Neural cell (in vitro differentiated cells): Measurements from ENCODE around the gene MPHOSPH8.
"Not testable (repeated sequence)": the region's sequence is repeated elsewhere in the genome, so short reads cannot be mapped to it uniquely, and the experiment has no call there.

ENCODE experiments used
- CTCF ChIP-seq: fragments of 450-650 bp; IDR thresholded peaks from 2 replicates; pipeline ENCODE4 v1.5.1; 2014; ENCODE audit warnings: antibody characterized with exemption, mild to moderate bottlenecking, moderate library complexity; ENCODE audit not compliant: poor library complexity, severe bottlenecking
- EP300 ChIP-seq: fragments of 450-650 bp; conservative IDR thresholded peaks from 2 replicates; pipeline ENCODE4 v1.6.1; 2014; ENCODE audit warnings: antibody characterized with exemption, mild to moderate bottlenecking, moderate library complexity; ENCODE audit not compliant: poor library complexity, severe bottlenecking
- EZH2 ChIP-seq: fragments of 200-600, 300-800 bp; shearing (Covaris generic), sonication (generic); IDR thresholded peaks from 2 replicates; pipeline ENCODE4 v1.6.1; 2014; ENCODE audit warnings: antibody characterized with exemption, low read length, borderline replicate concordance, mild to moderate bottlenecking; ENCODE audit not compliant: insufficient read depth, poor library complexity, severe bottlenecking
- MXI1 ChIP-seq: fragments of 450-650 bp; conservative IDR thresholded peaks from 2 replicates; pipeline ENCODE4 v1.6.1; 2014; ENCODE audit warnings: antibody characterized with exemption, mild to moderate bottlenecking; ENCODE audit not compliant: poor library complexity, severe bottlenecking
- POLR2AphosphoS5 ChIP-seq: IDR thresholded peaks from 2 replicates; pipeline ENCODE4 v1.6.1; 2012
- RAD21 ChIP-seq: fragments of 450-650 bp; conservative IDR thresholded peaks from 2 replicates; pipeline ENCODE4 v1.6.1; 2014; ENCODE audit warnings: antibody characterized with exemption, mild to moderate bottlenecking, moderate library complexity
- TAF1 ChIP-seq: IDR thresholded peaks from 2 replicates; pipeline ENCODE4 v1.6.1; 2012; ENCODE audit warnings: low read depth

GRCh38 chr13:19701619-19702018 lies 68.2 kb downstream of the MPHOSPH8 start:
- TF ChIP-seq RAD21, POLR2AphosphoS5, EZH2, EP300, CTCF, TAF1, MXI1: not testable (repeated sequence)
